ENCODE results near the gene TRNAU1AP.

GRCh38 chr1:28579401-28579800, 26.5 kb downstream of the TRNAU1AP start:
- no peak for TF ChIP-seq CTCF (IDR thresholded peaks at IDR 0.05)
- TF ChIP-seq POLR2A (IDR thresholded peaks at IDR 0.05): no peak
